OCI-LY1 (cell line): ENCODE data around the gene NCEH1.

Experiments used
- CTCF ChIP-seq: fragments of 200-600 bp; sonication (generic), shearing (Covaris generic); IDR thresholded peaks from 2 replicates; pipeline ENCODE4 v1.5.1; 2017; ENCODE audit warnings: mild to moderate bottlenecking, antibody characterized with exemption, low read length, moderate library complexity, mixed read lengths
- EZH2 ChIP-seq: fragments of 200-600 bp; sonication (generic), shearing (Covaris generic); IDR thresholded peaks from 2 replicates; pipeline ENCODE4 v1.8.0; 2017; ENCODE audit warnings: borderline replicate concordance, mixed run types, mild to moderate bottlenecking, antibody characterized with exemption, low read length, moderate library complexity, mixed read lengths

- TF ChIP-seq CTCF (no peak), EZH2 (no peak)
These were observed 28.6 kb upstream of the NCEH1 start for GRCh38 chr3:172739462-172739861.
